ENCODE measurements around the gene FAM193A.
"Not testable (repeated sequence)": the region's sequence is repeated elsewhere in the genome, so short reads cannot be mapped to it uniquely, and the experiment has no call there.

Gene FAM193A

GRCh38 chr4:2536193-2537010 is at the start of gene FAM193A:
FAM193A (plus strand) TSS chr4:2536647; CDS start chr4:2536916, 269 bp downstream.
- DNase-seq (ENCODE audit: low read depth), result peak; percentile 100

GRCh38 chr4:2486981-2487380 is 49.5 kb upstream of the FAM193A start:
- no peak for DNase-seq (ENCODE audit: low read depth)

GRCh38 chr4:2487632-2488031 is 48.8 kb upstream of the FAM193A start:
- DNase-seq (ENCODE audit: low read depth), result peak; percentile 25

- DNase-seq (ENCODE audit: low read depth), result no peak
Measured at GRCh38 chr4:2489081-2489805, 47.2 kb upstream of the FAM193A start.

GRCh38 chr4:2489841-2490552 is 46.5 kb upstream of the FAM193A start:
- DNase-seq (ENCODE audit: low read depth), result peak; percentile 42

- no peak for DNase-seq (ENCODE audit: low read depth)
Measured at GRCh38 chr4:2492970-2493369, 43.5 kb upstream of the FAM193A start.

GRCh38 chr4:2494992-2495391 is 41.5 kb upstream of the FAM193A start:
- DNase-seq (ENCODE audit: low read depth), result no peak

- DNase-seq (ENCODE audit: low read depth), result no peak
Measured at GRCh38 chr4:2497324-2497723, 39.1 kb upstream of the FAM193A start.

GRCh38 chr4:2497931-2498330 is 38.5 kb upstream of the FAM193A start:
- no peak for DNase-seq (ENCODE audit: low read depth)

GRCh38 chr4:2500547-2500946 is 35.9 kb upstream of the FAM193A start:
- peak; percentile 30 for DNase-seq (ENCODE audit: low read depth)

- DNase-seq (ENCODE audit: low read depth), result no peak
Measured at GRCh38 chr4:2501034-2501594, 35.3 kb upstream of the FAM193A start.

- no peak for DNase-seq (ENCODE audit: low read depth)
Measured at GRCh38 chr4:2503809-2504208, 32.6 kb upstream of the FAM193A start.

- DNase-seq (ENCODE audit: low read depth), result no peak
Measured at GRCh38 chr4:2507259-2507658, 29.2 kb upstream of the FAM193A start.

GRCh38 chr4:2507855-2508254 is 28.6 kb upstream of the FAM193A start:
- no peak for DNase-seq (ENCODE audit: low read depth)

- DNase-seq (ENCODE audit: low read depth), result no peak
Measured at GRCh38 chr4:2510351-2511259, 25.8 kb upstream of the FAM193A start.

GRCh38 chr4:2511645-2512131 is 24.8 kb upstream of the FAM193A start:
- DNase-seq (ENCODE audit: low read depth), result no peak

- no peak for DNase-seq (ENCODE audit: low read depth)
Measured at GRCh38 chr4:2512396-2513135, 23.9 kb upstream of the FAM193A start.

- not testable (repeated sequence) for DNase-seq (ENCODE audit: low read depth)
Measured at GRCh38 chr4:2514193-2514592, 22.3 kb upstream of the FAM193A start.

- not testable (repeated sequence) for DNase-seq (ENCODE audit: low read depth)
Measured at GRCh38 chr4:2514944-2515343, 21.5 kb upstream of the FAM193A start.

GRCh38 chr4:2515830-2516550 is 20.5 kb upstream of the FAM193A start:
- peak; percentile 26 for DNase-seq (ENCODE audit: low read depth)
